Fibroblast of mammary gland (primary cell): ENCODE measurements around the gene NUDT1.

Experiments
- DNase-seq: peaks from one replicate; pipeline ENCODE4 v3.0.0-alpha.2; 2010; ENCODE audit warnings: low read depth
- H3K4me3 ChIP-seq: 2 replicates; pipeline ENCODE4 v1.5.1; 2011; ENCODE audit warnings: low read depth, mild to moderate bottlenecking, low read length, moderate library complexity; ENCODE audit not compliant: control insufficient read depth
- TF ChIP-seq, protein P1 (sequence below): conservative IDR thresholded peaks from 2 replicates; pipeline ENCODE4 v1.5.1; 2011; ENCODE audit warnings: low read depth, low read length, inconsistent platforms; ENCODE audit not compliant: control insufficient read depth, insufficient read depth

The NUDT1 gene

DNA sequence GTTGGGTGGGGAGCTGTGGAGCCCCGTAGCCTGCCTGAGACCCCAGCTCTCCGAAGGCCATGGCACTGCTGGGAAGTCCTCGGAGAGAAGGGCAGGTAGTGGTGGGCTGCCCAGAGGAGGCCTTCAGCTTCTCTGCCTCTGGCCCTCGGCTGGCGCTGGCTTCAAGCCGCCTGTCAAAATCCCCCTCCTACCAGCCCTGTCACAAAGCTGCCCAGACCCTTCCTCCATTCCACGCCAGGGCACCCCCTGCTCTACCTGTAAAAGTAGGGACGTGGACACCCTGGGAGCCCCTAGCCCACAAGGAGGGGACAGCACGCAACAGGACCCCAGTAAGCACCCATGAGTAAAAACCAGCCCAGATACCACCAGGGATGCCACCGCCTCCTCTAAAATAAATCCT lies 40.9 kb upstream of the NUDT1 start:
- DNase-seq, result no peak
- TF ChIP-seq, protein P1, sequence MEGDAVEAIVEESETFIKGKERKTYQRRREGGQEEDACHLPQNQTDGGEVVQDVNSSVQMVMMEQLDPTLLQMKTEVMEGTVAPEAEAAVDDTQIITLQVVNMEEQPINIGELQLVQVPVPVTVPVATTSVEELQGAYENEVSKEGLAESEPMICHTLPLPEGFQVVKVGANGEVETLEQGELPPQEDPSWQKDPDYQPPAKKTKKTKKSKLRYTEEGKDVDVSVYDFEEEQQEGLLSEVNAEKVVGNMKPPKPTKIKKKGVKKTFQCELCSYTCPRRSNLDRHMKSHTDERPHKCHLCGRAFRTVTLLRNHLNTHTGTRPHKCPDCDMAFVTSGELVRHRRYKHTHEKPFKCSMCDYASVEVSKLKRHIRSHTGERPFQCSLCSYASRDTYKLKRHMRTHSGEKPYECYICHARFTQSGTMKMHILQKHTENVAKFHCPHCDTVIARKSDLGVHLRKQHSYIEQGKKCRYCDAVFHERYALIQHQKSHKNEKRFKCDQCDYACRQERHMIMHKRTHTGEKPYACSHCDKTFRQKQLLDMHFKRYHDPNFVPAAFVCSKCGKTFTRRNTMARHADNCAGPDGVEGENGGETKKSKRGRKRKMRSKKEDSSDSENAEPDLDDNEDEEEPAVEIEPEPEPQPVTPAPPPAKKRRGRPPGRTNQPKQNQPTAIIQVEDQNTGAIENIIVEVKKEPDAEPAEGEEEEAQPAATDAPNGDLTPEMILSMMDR, result no peak
- no peak overlapping the region for H3K4me3 ChIP-seq

DNA sequence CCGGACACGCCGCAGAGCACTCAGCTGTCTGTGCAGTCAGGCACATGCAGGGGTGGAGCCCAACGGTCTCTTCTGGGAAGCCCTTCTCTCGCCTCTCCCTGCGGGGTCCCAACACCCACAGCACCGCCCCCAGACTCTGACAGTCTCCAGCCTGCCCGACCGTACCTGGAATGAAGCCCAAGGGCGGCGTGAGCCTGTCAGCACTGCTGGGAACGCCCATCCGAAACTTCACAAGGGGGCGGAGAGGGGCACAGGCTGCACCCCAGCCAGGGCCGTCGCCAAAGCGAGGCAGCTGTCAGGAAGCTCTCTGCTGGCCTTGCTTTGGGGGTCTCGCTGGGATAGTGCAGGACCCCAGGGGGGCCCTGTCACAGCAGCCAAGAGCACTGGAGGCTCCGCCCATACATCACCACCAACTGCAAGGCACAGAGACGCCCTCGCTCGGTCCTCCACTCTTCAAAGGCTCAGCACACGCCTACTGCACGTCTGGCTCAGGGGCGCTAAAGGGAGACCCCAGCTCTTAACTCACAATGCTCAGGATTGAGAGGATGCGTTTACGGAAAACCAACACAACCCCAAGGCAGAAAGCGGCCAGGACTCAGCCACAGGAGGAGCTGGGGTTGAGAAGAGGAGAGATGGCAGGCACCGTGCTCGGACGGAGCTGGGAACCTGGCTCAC lies 40.2 kb upstream of the NUDT1 start:
- TF ChIP-seq, protein P1, result no peak
- H3K4me3 ChIP-seq, result no peak overlapping the region
- DNase-seq, result no peak

DNA sequence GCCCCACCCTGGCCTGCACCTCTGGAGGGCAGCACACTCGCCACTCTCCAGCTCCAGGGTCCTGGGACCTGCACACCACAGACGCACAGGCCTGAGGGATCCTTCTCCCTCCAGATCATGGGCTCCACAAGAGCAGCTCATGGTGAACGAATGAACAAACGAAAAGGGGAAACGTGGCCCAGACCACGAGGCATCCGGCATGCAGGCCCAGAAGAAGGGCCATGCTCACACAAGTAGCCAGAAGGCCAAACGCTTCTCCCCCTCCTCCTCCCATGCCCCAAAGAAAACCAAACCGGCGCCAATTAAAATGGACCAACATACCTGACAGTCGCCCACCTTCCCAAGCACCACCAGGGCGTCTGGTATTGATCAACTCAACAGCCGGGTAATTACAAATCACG lies 39.7 kb upstream of the NUDT1 start:
- no peak for DNase-seq
- no peak overlapping the region for H3K4me3 ChIP-seq
- TF ChIP-seq, protein P1, result no peak

DNA sequence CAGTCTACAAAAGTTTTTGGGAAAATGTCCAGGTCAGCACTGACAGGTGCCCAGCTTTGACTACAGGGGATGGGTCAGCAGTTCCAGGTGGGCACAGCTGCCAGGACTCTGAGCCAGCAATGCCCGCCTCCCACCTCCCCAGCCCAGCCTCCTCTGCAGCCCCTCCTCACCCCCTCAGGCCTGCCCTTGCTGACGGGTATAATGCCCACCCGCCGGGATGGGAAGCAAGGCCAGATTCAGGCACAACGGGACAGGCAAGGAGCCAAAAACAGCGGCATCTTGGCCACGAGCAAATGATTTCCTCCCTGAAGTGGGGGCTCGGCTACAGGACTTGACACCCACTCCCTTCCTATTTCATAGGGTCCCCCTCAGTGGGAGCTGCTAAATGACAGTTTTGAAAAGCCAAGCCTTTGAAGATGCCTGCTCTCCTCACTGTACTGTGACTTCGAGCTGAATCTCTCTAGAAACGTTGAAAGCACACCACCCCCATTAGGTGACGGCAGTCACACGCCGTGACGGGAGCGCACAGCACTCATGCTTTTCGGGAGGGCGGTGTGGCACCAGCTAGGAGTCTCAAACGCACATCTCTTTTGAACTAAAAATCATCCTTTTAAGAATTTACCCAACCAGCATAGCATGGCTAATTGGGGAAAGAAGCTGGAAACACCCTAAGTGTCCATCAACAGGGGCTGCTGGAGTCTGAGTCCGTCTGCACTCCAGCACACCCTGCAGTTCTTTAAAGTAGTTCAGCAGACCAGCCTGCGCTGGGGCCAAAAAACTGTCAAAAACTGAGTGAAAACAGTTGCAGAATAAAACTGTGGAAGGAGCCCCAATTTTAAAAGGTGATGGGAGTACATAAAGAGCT lies 38.9 kb upstream of the NUDT1 start:
- TF ChIP-seq, protein P1, result no peak
- DNase-seq, result no peak
- H3K4me3 ChIP-seq, result no peak overlapping the region

DNA sequence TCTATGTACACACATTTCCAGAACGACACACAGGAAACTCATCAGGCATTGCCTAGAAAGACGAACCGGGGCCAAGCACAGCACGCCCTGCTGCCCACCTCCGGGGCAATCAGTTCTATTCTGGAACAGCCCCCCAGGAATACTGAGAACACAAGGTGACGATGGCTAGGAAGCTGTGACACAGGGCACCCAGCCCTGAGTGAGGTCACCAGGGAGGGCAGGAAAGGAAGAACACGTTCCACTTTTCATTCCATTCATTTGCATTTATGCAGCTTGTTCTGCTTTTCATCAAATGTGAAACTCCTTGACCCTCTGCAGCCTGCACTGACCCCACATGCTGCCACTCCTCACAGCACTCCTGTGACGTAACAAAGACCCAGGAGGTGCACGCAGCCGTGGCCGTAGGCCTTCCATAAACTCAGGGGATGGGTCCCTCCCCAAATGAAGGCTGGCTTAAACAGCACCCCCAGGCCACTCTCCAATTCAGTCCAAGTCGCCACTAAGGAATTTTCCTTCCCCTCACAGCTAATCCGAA lies 38.2 kb upstream of the NUDT1 start:
- DNase-seq, result no peak
- TF ChIP-seq, protein P1, result no peak
- H3K4me3 ChIP-seq, result no peak overlapping the region

DNA sequence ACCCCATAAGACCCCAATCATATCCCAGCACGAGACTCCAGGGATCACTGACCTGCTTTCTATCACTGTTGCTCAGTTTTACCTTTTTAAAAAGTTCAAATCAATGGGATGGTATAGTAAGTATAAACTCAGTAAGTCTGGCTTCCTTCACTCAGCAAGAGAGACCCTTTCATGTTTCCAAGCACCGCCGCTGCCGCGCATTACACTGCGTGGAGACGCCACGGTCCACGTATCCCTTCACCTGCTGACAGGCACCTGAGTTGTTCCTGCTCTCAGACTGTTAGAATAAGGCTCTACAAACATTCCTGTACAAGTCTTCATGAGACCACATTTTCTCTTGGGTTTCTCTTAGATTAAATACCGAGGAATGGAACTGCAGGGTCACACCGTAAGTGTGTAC lies 37.6 kb upstream of the NUDT1 start:
- DNase-seq, result no peak
- TF ChIP-seq, protein P1, result no peak
- no peak overlapping the region for H3K4me3 ChIP-seq
